GM18499 (cell line): Measurements from ENCODE around the gene SYNPO2.

Source experiments
- ATAC-seq: cut with Tn5 transposase; IDR thresholded peaks from one replicate; pipeline ENCODE4 v1.9.1; 2021; ENCODE audit warnings: moderate number of reproducible peaks; ENCODE audit not compliant: insufficient read depth, unreplicated experiment

The SYNPO2 gene

DNA sequence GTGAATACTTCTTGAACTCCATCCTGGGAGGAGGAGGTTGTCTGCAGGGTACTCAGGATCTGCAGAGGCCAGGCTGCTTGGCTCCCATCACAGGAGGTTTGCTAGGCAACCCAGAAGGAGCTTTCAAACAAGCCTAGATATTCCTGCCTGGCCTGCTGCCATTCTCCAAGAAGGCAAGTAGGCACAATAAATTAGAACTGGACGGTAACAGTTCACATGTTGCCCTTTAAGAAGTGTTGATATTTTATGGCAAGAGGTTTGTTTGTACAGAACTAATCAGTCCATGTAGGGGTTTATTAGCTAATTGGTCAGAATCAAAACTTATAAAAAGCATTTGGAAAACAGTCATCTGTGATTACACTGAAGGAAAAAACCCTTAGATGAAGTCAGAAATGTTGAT, 39.3 kb downstream of the SYNPO2 start:
- ATAC-seq = no peak

DNA sequence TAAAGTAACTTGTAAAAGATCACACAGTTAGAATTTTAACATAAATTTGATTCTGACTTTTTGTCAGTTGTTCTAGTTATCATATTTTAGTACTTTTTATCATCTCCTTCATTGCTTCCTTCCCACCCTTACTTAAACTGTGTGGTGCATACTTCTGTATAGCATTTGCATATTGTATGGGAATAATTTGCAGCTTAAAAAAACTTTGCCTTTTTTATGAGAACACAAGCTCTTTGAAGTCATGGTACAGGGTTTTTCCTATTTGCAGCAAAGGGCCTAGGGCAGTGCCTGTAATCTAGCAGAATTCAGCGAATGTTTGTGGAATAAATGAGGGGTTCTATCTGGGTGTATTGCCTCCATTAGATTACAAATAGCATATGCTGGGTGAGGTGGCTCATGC, 41.6 kb downstream of the SYNPO2 start:
- ATAC-seq = no peak

- ATAC-seq = no peak
These were observed 43.1 kb downstream of the SYNPO2 start for GRCh38 chr4:118931786-118932185.

DNA sequence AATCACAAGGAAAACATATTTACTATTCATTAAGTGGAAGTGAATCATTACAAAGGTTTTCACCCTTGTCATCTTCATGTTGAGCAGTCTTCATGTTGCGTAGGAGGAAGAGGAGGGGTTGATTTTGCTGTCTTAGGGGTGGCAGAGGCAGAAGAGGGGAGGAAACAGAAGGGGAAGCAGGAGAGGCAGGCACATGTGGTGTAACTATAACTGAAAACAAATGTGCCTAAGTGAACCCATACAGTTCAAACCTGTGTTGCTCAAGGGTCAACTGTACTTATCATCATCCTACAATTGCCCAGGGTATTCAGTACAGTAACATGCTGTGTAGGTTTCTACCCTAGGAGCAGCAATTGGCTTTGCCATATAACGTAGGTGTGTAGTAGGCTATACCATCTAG, 47.2 kb downstream of the SYNPO2 start:
- no peak for ATAC-seq

DNA sequence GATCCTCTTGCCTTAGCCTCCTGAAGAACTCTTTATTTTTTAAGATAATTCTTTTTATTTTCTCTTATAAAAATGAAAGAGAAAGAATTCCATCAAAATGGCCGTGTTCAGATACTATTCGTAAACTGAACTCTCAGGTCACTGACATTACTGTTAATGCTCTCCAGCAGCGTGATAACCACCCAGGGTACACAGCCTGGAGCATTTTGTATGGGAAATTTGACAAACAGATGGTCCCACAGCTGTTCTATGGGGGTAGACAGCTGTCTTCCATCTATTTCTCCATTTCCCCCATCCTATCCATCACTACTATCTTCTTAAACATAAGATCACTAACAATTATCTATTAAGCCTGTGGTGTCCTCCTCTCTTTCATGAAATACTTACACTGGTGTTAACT, 47.8 kb downstream of the SYNPO2 start:
- no peak for ATAC-seq

DNA sequence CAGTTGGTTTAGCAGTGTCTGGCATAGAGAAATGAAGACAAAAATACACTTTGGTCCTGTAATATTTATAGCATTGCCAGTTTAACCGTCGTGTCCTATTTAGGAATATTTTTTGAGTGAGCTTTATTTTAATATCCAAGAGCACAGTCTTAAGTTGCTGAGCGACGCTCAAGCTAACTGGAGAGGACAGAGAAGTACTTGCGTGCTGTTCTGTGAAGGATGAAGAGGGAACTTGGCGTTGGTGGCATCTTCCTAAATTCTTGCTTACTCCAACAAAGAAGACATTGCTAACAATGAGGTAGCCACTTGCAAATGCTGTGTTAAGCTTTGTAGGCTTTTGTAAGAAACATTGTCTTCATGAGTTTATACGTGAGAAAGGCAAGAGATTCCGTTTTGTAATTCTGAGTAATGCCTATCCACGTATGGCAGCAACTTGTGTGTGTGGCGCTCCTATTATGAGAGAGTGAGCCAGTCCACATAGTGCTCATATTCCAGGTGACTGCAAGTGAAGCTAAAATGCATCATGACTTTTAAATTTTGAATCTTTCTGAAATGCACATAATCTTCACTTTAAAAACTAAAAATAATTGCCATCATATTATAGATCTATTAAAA, 50.6 kb downstream of the SYNPO2 start:
- no peak for ATAC-seq

- ATAC-seq = no peak
These were observed 52.5 kb downstream of the SYNPO2 start for GRCh38 chr4:118941149-118941548.

DNA sequence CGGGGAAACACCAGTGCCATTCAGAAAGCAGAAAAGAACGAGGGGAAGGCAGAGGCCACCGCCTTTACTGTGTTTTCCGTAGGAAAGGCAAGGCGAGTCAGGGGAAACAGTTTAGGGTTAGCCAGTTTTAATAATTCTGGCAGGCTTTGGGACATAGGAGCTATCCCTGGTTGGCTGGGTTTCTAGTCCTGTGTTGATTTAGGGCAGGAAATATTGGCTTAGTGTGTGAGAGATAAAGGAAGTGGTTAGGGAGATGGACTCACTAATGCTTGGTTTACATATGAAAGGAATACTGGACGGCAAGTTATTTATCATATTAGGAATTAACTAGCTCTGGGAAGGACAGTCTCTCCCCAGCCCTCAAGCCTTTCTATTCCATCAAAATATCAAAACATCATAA, 53.1 kb downstream of the SYNPO2 start:
- no peak for ATAC-seq

- ATAC-seq = no peak
These were observed 53.8 kb downstream of the SYNPO2 start for GRCh38 chr4:118942465-118942864.

GRCh38 chr4:118947095-118947494, 58.4 kb downstream of the SYNPO2 start:
- no peak for ATAC-seq

DNA sequence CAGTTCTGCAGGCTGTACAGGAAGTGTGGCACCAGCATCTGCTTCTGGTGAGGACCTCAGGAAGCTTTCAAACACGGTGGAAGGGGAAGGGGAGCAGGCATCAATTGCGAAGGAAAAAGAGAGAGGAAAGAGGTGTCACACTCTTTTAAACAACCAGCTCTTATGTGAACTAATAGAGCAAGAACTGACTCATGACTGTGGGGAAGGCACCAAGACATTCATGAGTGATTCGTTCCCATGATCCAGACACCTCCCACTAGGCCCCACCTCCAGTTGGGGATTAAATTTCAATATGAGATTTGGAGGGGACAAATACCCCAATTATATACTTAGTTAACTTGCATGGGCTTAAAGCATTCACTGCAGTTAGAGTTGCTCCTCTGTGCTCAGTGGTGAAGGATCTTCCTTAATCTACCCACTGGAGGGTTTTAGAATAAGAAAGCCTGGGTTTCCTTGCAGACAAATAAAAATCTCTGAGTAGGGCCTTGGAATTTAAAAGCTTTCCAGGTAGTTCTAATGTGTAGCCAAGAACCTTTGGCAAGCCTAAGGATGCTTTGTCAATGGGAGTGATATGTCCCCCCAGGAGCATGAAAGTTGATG, 60.0 kb downstream of the SYNPO2 start:
- ATAC-seq = no peak

- no peak for ATAC-seq
These were observed 61.6 kb downstream of the SYNPO2 start for GRCh38 chr4:118950224-118950623.

- no peak for ATAC-seq
These were observed 62.4 kb downstream of the SYNPO2 start for GRCh38 chr4:118950929-118951570.

DNA sequence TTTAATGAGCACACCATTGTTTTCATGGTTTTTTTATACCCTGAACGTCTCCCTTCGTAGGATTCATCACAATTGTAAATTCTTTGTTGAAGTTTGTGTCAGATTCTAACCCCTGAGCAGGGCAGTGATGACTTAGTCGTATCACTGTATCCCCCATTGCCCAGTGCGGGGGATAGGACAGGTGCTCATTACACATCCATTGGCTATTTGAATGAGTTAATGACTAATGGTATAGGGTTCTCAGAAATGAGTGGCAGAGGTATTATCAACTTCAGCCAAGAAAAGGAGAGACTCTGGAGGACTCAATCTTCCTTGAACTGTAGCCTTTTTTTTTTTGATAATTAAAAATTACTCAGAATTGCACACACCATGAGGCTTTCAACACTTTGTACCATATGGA, 64.6 kb downstream of the SYNPO2 start:
- ATAC-seq = no peak

GRCh38 chr4:118954246-118954645, 65.6 kb downstream of the SYNPO2 start:
- no peak for ATAC-seq

DNA sequence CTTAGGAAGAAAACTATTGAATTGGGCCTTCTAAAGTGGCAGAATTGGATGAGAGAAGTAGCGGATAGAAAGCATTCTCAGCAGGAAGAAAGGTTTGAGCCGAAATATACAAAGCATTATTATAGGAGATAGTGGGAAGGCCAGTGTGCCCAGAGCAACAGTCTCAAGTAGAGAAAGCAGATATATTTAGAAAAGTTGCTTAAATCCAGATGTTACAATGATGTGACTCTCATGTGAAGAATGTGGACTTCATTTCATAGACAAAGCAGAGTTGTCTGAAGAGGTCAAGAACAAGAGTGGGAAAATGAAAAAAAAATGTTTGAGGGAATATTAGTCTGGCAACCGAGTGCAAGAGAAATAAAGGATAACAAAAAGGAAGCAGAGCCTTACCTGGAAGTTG, 66.9 kb downstream of the SYNPO2 start:
- ATAC-seq = no peak

GRCh38 chr4:118957722-118958445, 69.2 kb downstream of the SYNPO2 start:
- ATAC-seq = no peak

DNA sequence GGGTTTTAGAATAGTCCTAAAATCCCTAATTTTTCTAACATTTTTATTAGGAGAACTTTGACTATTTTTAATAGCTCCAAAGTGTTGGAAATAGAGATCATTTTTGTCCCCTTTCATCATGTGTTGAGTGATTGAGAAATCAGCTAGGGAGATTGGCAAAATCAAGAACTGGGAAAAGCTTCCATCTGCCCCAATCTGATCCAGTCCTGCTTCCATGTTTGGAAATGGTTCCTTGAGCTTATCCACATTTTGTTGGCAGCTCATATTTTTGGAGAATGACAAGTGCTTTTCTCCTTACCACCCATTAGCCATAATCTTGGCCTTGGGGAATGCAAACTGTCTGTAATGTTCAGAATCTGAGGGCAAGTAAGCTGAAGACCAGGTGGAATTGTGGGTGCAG, 73.9 kb downstream of the SYNPO2 start:
- ATAC-seq = no peak

GRCh38 chr4:118964891-118965411, 76.3 kb downstream of the SYNPO2 start:
- no peak for ATAC-seq

DNA sequence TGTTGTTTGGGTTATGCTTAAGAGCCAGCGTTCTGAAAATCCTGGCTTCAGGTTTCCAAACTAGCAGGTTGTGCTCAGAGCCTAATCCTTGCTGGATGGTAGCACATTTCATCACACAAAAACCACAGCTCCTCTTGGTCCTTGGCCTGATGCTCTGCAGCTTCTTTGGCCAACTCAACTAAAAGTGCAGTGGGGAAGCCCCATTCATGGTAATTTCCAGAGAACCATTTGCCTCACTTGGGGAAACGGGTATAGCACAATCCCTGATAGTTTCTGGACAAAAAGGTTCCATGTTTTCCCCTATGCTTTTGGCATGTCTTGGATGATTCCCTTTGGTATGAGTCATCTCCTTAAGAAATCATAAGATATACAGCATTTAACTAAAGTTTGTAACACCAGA, 78.7 kb downstream of the SYNPO2 start:
- ATAC-seq = no peak

DNA sequence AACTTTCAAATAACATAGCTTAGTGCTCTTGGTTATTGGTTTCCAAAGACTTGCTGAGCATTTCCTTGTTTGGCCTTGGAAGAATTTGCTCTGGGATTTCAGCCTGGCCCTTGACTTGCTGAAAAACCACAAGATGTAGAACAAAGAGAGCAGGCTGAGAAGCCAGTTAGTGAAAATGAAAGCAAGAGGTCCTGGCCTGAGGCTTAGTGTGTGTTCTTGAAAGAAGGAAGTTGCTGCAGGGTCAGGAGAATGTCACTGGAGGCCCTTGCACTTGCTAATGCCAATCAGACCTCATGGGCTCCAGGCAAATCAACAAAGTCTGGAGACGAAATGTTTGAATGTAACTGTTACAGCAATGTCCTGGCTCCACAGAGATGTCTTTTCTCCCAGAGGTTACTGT, 79.4 kb downstream of the SYNPO2 start:
- peak; percentile 99 for ATAC-seq
